Calu3 (cell line): ENCODE measurements around the gene LRMDA. TPM values are rescaled to one million over a fixed set of nuclear protein-coding genes. Genes with fewer than 3 reads are reported as not detected.

Source experiments
- BruUV-seq: library from RNA; stranded (reverse); fragments of 400-500 nt; replicated peaks from 2 replicates; lab custom pipeline; 2021; lab: Mats Ljungman, UMichigan
- CTCF ChIA-PET: fragments of 300-600 bp; sonication (Branson Sonifier 250); formaldehyde crosslinking; loops from one replicate; lab custom pipeline; 2022; ENCODE audit warnings: antibody characterized with exemption; lab: Charles Lee
- DNase-seq: peaks from one replicate; pipeline ENCODE4 v3.0.0; 2022
- H3K27ac Mint-ChIP-seq: one replicate; pipeline ENCODE4 v1.8.0; 2022; ENCODE audit warnings: mixed read lengths; ENCODE audit not compliant: unreplicated experiment
- H3K27me3 Mint-ChIP-seq: one replicate; pipeline ENCODE4 v1.8.0; 2022; ENCODE audit warnings: mixed read lengths; ENCODE audit not compliant: unreplicated experiment
- H3K36me3 Mint-ChIP-seq: one replicate; pipeline ENCODE4 v1.8.0; 2022; ENCODE audit warnings: mild to moderate bottlenecking, moderate library complexity, mixed read lengths; ENCODE audit not compliant: insufficient read depth, unreplicated experiment
- H3K4me1 Mint-ChIP-seq: one replicate; pipeline ENCODE4 v1.8.0; 2022; ENCODE audit warnings: mild to moderate bottlenecking, low read depth, mixed read lengths; ENCODE audit not compliant: unreplicated experiment
- H3K4me3 Mint-ChIP-seq: one replicate; pipeline ENCODE4 v1.8.0; 2022; ENCODE audit warnings: mild to moderate bottlenecking, low read depth, moderate library complexity, mixed read lengths; ENCODE audit not compliant: unreplicated experiment
- H3K9me3 Mint-ChIP-seq: one replicate; pipeline ENCODE4 v1.8.0; 2022; ENCODE audit warnings: low read depth, mixed read lengths; ENCODE audit not compliant: unreplicated experiment
- intact Hi-C: fragments of 100-400 bp; cut with micrococcal nuclease; formaldehyde crosslinking; loops from one replicate; pipeline ENCODE4 v1.10.0; 2022; ENCODE audit not compliant: unreplicated experiment
- total RNA-seq: library from RNA; stranded (reverse); gene quantifications from 2 replicates; pipeline ENCODE4 v1.2.3, GENCODE V29; 2022
- TF ChIP-seq, protein P1 (sequence below): fragments of 200-600 bp; IDR thresholded peaks from one replicate; pipeline ENCODE4 v1.8.0; 2022; ENCODE audit warnings: antibody characterized with exemption; ENCODE audit not compliant: unreplicated experiment

Gene LRMDA
- total RNA-seq, 1 experiment from 2014 or later, result 7.6 TPM

- Mint-ChIP-seq H3K4me1 (no peaks in the 10 kb centered on the region), H3K27me3 (peaks cover 19% of the 10 kb centered on the region), H3K36me3 (no peaks in the 10 kb centered on the region), H3K27ac (no peak overlapping the region), H3K9me3 (no peaks in the 10 kb centered on the region), H3K4me3 (no peak overlapping the region)
- CTCF ChIA-PET, result no interaction called here
- TF ChIP-seq, protein P1, sequence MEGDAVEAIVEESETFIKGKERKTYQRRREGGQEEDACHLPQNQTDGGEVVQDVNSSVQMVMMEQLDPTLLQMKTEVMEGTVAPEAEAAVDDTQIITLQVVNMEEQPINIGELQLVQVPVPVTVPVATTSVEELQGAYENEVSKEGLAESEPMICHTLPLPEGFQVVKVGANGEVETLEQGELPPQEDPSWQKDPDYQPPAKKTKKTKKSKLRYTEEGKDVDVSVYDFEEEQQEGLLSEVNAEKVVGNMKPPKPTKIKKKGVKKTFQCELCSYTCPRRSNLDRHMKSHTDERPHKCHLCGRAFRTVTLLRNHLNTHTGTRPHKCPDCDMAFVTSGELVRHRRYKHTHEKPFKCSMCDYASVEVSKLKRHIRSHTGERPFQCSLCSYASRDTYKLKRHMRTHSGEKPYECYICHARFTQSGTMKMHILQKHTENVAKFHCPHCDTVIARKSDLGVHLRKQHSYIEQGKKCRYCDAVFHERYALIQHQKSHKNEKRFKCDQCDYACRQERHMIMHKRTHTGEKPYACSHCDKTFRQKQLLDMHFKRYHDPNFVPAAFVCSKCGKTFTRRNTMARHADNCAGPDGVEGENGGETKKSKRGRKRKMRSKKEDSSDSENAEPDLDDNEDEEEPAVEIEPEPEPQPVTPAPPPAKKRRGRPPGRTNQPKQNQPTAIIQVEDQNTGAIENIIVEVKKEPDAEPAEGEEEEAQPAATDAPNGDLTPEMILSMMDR, result no peak
- intact Hi-C loops, result no loop called here
- no TSS peak for BruUV-seq
- DNase-seq, result no peak
These were observed 62.0 kb downstream of the LRMDA start for GRCh38 chr10:75493464-75493863.

DNA sequence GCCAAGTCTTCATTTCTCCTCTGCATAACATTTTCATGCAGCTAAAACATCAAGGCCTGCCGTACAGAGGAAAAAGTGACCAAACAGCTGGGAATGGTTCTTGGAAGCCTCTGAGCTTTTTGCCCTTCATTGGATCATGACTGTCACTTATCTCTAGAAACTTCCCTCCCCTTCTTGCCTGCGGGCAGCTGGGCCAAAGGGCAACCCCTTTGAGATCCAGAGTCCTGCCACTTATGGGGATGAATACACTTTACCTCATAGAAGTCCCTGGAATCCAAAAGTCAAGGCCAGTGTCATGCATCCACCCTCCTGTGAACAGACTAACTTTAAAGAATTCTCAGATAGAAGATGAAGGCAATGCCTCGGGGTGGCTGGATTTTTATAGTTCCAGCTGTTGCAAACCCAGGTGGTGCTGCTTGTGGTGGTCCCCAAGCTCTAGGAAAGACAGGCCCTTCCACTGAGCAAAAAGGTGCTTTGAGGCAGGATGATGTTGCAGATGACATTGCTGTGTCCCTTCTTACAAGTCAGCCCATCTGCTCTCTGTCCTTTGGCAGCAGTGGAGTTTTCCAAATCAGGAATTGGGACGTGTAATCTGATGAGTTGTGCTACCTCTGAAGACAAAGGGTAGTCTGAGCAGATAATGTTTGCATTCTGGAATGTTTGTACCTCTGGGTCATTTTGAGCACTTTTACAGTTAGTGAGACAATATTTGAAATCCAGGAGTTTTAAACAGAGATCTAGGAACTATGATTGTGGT, 64.2 kb downstream of the LRMDA start:
- H3K4me3 Mint-ChIP-seq, result no peak overlapping the region
- DNase-seq, result no peak
- intact Hi-C loops, result no loop called here

DNA sequence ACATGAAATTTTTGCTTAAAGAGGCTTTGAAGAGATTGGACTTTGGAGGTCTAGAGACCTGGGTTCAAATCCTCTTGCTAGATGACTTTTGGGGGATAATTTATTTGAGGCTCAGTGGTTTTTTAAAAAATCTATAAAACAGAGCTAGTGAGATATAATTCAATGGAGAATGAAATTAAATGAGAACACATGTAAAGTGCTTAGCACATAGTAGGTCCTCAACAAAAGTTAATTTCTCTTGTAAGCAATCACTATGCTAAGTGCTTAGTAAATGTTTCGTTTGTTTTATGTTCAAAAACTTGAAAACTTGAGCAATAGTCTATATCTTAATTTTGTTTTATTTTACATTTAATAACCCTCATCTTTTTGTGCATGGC, 64.8 kb downstream of the LRMDA start:
- intact Hi-C loops, result no loop called here
- CTCF ChIA-PET, result no interaction called here
- TF ChIP-seq, protein P1, result no peak
- Mint-ChIP-seq H3K27ac (no peak overlapping the region), H3K36me3 (no peaks in the 10 kb centered on the region), H3K27me3 (peaks cover 35% of the 10 kb centered on the region), H3K9me3 (no peaks in the 10 kb centered on the region), H3K4me3 (no peak overlapping the region), H3K4me1 (no peaks in the 10 kb centered on the region)
- BruUV-seq, result no TSS peak
- DNase-seq, result no peak

More for the DNA sequence above, 64.2 kb downstream of the LRMDA start:
- Mint-ChIP-seq H3K4me1 (no peaks in the 10 kb centered on the region), H3K9me3 (no peaks in the 10 kb centered on the region), H3K27ac (no peak overlapping the region), H3K27me3 (peaks cover 35% of the 10 kb centered on the region), H3K36me3 (no peaks in the 10 kb centered on the region)
- CTCF ChIA-PET, result no interaction called here
- TF ChIP-seq, protein P1, result no peak
- BruUV-seq, result no TSS peak

DNA sequence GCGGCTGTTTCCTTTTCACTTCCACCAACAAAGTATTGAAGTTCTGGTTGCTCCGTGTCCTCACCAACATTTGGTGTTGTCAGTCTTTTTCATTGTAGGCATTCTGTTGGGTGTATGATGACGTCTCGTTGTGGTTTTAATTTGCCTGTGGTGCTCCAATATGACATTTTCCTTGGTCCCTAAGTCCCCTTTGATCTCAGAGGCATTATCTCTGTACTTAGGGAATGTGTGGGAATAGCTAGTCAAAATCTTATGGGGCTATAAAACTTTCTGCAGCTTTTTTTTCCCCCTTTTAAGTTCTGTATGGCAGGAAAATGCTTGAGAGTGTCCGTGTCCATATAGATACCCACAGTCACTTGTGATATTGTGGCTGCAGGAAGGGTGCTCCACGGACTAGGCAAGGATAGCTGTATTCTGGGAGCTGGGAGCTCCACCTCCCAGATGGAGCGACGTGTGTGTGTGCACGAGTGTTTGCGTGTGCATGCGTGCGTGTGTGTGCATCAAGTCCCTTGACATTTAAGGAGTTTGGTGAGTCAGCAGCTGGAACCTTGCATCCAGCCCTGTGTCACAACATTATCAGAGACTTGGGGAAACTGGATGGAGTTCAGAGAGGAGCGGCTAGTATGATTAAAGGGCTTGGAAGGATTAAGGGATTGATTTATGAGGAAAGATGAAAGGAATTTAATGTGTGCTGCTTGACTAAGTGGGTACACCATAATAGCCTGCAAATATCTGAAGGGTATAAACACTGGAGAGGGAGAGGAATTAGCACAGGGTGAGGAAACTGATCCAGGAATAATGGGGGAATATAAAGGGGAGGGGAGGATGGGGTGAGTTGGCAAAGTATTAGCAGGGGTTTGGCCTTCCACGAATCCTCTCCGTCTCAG, 66.8 kb downstream of the LRMDA start:
- no TSS peak for BruUV-seq
- no peak for DNase-seq
- no peak overlapping the region for H3K27ac Mint-ChIP-seq

More for the DNA sequence above, 66.8 kb downstream of the LRMDA start:
- Mint-ChIP-seq H3K9me3 (no peaks in the 10 kb centered on the region), H3K4me3 (no peak overlapping the region), H3K27me3 (peaks cover 35% of the 10 kb centered on the region), H3K36me3 (no peaks in the 10 kb centered on the region), H3K4me1 (no peaks in the 10 kb centered on the region)
- intact Hi-C loops, result no loop called here
- CTCF ChIA-PET, result interaction anchor here (0.7 kb wide), 1 partner anchor 9 kb away, joined by 3 read pairs; no protein-coding TSS in a partner anchor
- TF ChIP-seq, protein P1, result no peak
